HG03025 (cell line): Measurements from ENCODE around the gene PRSS1.

Experiments used
- ATAC-seq: cut with Tn5 transposase; IDR thresholded peaks from one replicate; pipeline ENCODE4 v1.9.1; 2021; ENCODE audit warnings: mild to moderate bottlenecking, moderate library complexity; ENCODE audit not compliant: unreplicated experiment, low FRiP score

The PRSS1 gene

GRCh38 chr7:142790555-142790954 is 41.3 kb downstream of the PRSS1 start:
- no peak for ATAC-seq

DNA sequence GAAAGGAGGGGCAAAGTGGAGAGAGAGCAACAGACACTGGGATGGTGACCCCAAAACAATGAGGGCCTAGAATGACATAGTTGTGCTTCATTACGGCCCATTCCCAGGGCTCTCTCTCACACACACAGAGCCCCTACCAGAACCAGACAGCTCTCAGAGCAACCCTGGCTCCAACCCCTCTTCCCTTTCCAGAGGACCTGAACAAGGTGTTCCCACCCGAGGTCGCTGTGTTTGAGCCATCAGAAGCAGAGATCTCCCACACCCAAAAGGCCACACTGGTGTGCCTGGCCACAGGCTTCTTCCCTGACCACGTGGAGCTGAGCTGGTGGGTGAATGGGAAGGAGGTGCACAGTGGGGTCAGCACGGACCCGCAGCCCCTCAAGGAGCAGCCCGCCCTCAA is 42.2 kb downstream of the PRSS1 start:
- ATAC-seq = no peak

DNA sequence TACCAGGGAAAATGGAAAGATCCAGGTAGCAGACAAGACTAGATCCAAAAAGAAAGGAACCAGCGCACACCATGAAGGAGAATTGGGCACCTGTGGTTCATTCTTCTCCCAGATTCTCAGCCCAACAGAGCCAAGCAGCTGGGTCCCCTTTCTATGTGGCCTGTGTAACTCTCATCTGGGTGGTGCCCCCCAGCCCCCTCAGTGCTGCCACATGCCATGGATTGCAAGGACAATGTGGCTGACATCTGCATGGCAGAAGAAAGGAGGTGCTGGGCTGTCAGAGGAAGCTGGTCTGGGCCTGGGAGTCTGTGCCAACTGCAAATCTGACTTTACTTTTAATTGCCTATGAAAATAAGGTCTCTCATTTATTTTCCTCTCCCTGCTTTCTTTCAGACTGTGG is 42.9 kb downstream of the PRSS1 start:
- ATAC-seq = no peak

GRCh38 chr7:142792593-142792992 is 43.3 kb downstream of the PRSS1 start:
- no peak for ATAC-seq

DNA sequence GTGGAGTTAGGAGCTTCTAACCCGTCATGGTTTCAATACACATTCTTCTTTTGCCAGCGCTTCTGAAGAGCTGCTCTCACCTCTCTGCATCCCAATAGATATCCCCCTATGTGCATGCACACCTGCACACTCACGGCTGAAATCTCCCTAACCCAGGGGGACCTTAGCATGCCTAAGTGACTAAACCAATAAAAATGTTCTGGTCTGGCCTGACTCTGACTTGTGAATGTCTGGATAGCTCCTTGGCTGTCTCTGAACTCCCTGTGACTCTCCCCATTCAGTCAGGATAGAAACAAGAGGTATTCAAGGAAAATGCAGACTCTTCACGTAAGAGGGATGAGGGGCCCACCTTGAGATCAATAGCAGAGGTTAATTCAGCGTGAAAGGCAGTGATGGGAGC is 43.9 kb downstream of the PRSS1 start:
- no peak for ATAC-seq

- ATAC-seq = no peak
Observed at GRCh38 chr7:142795339-142795863, 46.1 kb downstream of the PRSS1 start.

DNA sequence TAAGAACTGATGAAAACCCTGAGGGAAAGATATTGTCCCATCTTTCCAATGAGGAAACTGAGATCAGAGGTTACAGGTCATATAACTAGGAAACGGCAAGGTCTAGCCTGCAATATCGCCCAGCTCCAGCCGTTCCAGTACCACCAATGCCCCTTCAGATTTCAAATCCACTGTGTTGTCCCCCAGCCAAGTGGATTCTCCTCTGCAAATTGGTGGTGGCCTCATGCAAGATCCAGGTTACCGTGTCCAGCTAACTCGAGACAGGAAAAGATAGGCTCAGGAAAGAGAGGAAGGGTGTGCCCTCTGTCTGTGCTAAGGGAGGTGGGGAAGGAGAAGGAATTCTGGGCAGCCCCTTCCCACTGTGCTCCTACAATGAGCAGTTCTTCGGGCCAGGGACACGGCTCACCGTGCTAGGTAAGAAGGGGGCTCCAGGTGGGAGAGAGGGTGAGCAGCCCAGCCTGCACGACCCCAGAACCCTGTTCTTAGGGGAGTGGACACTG is 46.8 kb downstream of the PRSS1 start:
- peak; percentile 1 for ATAC-seq

DNA sequence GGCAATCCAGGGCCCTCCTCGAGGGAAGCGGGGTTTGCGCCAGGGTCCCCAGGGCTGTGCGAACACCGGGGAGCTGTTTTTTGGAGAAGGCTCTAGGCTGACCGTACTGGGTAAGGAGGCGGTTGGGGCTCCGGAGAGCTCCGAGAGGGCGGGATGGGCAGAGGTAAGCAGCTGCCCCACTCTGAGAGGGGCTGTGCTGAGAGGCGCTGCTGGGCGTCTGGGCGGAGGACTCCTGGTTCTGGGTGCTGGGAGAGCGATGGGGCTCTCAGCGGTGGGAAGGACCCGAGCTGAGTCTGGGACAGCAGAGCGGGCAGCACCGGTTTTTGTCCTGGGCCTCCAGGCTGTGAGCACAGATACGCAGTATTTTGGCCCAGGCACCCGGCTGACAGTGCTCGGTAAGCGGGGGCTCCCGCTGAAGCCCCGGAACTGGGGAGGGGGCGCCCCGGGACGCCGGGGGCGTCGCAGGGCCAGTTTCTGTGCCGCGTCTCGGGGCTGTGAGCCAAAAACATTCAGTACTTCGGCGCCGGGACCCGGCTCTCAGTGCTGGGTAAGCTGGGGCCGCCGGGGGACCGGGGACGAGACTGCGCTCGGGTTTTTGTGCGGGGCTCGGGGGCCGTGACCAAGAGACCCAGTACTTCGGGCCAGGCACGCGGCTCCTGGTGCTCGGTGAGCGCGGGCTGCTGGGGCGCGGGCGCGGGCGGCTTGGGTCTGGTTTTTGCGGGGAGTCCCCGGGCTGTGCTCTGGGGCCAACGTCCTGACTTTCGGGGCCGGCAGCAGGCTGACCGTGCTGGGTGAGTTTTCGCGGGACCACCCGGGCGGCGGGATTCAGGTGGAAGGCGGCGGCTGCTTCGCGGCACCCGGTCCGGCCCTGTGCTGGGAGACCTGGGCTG is 47.5 kb downstream of the PRSS1 start:
- peak; percentile 37 for ATAC-seq

GRCh38 chr7:142797391-142798377 is 48.4 kb downstream of the PRSS1 start:
- peak; percentile 30 for ATAC-seq

DNA sequence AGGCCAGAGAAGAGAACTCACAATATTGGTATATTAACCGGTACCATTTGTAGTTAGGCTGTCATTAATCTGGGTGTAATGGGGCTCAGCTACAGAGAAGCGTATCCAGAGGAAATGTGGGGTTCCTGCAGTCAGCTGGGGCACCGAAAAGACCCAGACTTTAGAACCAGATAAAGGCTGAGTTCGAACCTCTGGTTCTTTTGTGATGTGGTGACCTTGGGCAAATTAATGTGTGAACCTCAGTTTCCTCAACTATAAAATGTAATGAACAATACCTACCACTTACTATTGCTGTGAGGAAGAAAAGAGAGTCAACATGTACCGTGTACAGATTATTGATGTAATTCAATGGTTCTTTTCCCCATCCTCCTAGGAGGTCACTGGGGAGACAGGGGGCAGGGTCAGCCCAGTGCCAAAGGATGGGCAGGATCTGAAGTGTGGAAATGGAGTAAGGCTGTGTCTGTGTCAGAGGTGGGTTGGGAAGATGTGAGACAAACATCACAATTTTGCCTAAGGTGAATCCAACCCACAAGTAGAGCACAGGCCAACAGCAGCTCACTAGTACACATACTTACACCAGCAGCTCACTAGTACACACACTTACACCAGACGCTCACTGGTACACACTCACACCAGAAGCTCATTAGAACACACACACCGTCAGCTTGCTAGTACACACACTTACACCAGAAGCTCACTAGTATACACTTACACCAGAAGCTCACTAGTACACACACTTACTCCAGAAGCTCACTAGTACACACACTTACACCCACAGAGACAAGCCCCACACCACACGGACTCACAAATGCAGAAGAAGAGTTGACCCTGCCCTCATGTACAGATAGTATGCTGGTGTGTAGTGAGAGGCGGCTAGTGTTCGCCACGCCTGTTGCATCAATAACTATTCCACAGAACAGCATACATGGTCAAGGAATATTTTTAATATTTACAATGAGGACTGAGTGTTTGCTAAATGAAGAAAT is 49.5 kb downstream of the PRSS1 start:
- no peak for ATAC-seq

GRCh38 chr7:142799437-142799835 is 50.2 kb downstream of the PRSS1 start:
- ATAC-seq = no peak

GRCh38 chr7:142800088-142800487 is 50.8 kb downstream of the PRSS1 start:
- ATAC-seq = no peak

GRCh38 chr7:142800699-142801260 is 51.5 kb downstream of the PRSS1 start:
- ATAC-seq = no peak

DNA sequence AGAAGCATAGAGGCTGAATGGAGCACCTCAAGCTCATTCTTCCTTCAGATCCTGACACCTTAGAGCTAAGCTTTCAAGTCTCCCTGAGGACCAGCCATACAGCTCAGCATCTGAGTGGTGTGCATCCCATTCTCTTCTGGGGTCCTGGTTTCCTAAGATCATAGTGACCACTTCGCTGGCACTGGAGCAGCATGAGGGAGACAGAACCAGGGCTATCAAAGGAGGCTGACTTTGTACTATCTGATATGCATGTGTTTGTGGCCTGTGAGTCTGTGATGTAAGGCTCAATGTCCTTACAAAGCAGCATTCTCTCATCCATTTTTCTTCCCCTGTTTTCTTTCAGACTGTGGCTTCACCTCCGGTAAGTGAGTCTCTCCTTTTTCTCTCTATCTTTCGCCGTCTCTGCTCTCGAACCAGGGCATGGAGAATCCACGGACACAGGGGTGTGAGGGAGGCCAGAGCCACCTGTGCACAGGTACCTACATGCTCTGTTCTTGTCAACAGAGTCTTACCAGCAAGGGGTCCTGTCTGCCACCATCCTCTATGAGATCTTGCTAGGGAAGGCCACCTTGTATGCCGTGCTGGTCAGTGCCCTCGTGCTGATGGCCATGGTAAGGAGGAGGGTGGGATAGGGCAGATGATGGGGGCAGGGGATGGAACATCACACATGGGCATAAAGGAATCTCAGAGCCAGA is 52.5 kb downstream of the PRSS1 start:
- no peak for ATAC-seq

DNA sequence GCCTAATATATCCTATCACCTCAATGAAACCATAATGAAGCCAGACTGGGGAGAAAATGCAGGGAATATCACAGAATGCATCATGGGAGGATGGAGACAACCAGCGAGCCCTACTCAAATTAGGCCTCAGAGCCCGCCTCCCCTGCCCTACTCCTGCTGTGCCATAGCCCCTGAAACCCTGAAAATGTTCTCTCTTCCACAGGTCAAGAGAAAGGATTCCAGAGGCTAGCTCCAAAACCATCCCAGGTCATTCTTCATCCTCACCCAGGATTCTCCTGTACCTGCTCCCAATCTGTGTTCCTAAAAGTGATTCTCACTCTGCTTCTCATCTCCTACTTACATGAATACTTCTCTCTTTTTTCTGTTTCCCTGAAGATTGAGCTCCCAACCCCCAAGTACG is 53.0 kb downstream of the PRSS1 start:
- no peak for ATAC-seq
